Loucy (cell line): ENCODE results near the gene RBM28.

Source experiments
- CTCF ChIP-seq: fragments of 200-600 bp; sonication (generic); conservative IDR thresholded peaks from 2 replicates; pipeline ENCODE4 v1.5.1; 2014; ENCODE audit warnings: mild to moderate bottlenecking, antibody characterized with exemption, low read length
- EZH2phosphoT487 ChIP-seq: fragments of 200-600 bp; IDR thresholded peaks from 2 replicates; pipeline ENCODE4 v1.6.1; 2018; ENCODE audit warnings: antibody characterized with exemption, mild to moderate bottlenecking, moderate library complexity, borderline replicate concordance

GRCh38 chr7:128303643-128304042, 40.1 kb downstream of the RBM28 start:
- TF ChIP-seq EZH2phosphoT487, result no peak
- TF ChIP-seq CTCF, result no peak
